SW480 (cell line): ENCODE measurements around the gene RPL7A.

Source experiments
- DNase-seq: peaks from one replicate; pipeline ENCODE4 v3.0.0-alpha.2; 2016; ENCODE audit warnings: low spot score

RPL7A gene

GRCh38 chr9:133347515-133347984, 468 bp upstream of the RPL7A start:
- DNase-seq, result no peak

DNA sequence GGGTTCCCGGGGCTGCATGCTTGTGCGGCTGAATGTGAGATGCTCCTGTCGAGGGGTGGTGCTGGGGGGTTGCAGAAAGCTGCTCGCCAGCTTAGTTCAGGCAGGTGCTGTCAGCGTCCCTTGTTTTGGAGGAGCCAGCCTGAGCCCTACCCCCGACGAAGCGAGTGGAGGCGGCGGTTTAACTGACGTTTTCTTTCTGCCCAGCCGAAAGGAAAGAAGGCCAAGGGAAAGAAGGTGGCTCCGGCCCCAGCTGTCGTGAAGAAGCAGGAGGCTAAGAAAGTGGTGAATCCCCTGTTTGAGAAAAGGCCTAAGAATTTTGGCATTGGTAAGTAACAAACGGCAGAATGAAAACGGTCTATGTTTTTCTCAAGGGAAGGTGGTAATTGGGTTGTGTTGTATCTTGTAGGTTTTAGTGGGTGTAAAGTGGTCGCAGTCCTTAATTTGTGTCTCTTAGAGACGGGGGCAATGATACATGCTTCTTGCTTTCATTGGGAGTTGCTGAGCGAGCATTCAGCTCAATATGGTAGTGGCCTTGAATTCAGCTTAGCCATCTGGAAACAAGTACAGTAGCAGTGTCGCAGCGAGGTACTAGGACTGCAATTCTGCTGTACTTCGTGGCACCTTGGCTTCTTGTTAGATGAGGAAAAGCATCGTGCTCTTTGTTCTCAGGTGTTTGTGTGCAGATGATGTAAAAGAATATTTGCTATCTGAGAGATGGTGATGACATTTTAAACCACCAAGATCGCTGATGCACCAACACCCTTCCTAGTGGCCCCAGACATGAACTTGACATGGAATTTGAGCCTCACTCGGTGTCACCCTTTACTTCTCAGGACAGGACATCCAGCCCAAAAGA, 928 bp downstream of the RPL7A start:
- DNase-seq, result no peak

DNA sequence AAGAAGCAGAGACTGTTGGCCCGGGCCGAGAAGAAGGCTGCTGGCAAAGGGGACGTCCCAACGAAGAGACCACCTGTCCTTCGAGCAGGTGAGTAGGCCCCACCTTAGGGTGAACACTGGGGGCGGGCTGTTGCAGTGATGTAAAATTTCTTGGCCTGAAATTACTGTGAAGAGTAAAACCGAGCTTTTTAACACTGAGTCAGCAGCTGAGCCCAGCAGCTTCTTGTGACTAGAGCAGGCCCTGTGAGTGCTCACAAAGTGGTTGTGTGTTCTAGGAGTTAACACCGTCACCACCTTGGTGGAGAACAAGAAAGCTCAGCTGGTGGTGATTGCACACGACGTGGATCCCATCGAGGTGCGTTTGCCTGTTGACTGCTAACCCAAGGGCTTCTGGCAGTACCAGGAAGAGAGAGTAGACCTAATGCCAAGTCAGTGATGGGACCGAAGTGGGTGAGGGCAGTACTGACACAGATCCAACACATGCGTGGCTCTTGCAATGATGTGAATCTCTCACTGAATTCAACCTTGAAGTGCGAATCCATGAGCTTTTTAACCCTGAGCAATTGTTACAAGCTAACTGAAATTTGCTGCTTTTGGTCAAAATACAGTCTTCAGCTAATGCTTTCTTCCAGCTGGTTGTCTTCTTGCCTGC, 2.1 kb downstream of the RPL7A start:
- no peak for DNase-seq

- no peak for DNase-seq
These were observed 3.5 kb downstream of the RPL7A start for GRCh38 chr9:133351526-133351907.

DNA sequence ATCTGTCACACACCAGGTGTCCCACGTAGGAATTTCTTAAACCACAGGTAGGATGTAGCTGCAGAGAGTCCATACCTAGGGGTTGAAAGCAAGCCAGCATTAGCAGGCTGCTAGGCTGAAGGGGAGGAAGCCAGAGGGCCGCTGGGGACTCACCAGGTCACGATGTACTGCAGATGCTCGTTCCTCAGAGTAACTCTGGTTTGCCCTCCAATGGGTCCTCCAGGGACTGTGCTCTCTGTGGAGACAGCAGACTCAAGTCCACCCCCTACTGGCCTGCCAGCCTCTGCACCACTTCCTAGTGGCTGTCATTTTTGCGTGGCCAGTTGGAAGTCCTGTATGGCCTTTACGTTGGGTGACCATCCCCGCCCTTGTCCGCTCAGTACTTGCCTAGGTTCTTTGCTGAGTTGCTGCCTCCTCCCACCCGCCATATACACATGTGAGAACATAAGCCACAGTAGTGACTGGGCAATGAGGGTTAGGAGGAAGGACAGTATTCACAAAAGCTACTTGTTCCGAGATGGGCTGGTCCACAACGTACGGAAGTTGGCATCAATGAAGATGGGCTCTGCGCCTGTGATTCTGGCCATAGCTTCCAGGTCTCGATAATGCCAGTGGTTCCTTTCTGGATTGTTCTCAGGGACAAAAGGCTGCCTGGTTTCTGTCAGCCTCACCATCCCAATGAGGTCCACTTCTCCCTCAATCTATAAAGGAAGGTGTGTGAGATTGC, 4.1 kb downstream of the RPL7A start:
- DNase-seq, result peak; percentile 63

- no peak for DNase-seq
These were observed 4.8 kb downstream of the RPL7A start for GRCh38 chr9:133352635-133353340.

DNA sequence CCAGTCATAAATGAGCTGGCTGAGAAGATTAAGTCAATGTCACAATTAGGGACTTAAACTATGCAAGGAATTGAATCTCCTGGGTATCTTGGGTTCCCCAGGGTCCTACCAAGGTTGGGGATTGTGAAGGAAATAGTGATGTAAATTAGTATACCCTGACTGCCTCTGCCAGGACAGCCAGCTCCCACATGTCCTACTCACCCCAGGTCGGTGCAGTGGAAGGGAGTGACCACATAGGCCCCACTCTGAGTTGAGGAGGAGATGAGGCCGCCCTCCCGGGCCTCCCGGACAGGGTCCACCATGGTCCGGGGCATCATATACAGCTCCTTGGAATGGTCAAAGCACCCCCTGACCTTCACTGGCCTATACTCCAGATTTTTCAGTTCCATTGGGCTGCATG, 5.5 kb downstream of the RPL7A start:
- DNase-seq, result no peak

- DNase-seq, result no peak
These were observed 6.7 kb downstream of the RPL7A start for GRCh38 chr9:133354766-133355165.

DNA sequence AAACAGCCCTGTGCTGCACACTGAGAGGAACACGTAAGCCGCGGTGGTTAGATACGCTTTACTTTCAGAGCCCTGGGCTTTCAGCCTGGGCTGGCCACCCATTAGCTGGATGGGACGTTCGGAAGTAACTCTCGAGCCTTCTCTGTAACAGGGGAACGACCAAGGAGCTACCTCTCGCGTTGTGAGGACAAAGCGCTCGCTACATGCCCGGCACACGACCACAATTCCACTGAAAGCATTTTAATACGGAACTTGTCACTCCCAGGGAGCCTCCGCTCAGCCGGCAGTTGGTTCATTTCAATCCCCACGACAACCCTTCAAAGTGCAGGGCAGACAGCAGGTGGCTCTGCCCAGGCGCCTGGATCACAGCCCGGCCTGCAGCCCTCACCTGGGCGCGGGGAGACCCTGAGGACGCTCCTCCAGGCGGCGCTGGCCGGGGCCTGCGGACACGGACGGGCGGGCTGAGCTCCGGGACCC, 7.9 kb downstream of the RPL7A start:
- no peak for DNase-seq

- peak; percentile 80 for DNase-seq
These were observed 8.5 kb downstream of the RPL7A start, which contains the start of the genes SURF1 and SURF2 for GRCh38 chr9:133356391-133357091. TSS of gene SURF1 (minus strand) at chr9:133356487. CDS start at chr9:133356453, 34 bp downstream. TSS of gene SURF2 (plus strand) at chr9:133356550. CDS start at chr9:133356593, 43 bp downstream.

- DNase-seq, result no peak
These were observed 9.6 kb downstream of the RPL7A start for GRCh38 chr9:133357656-133358055.

GRCh38 chr9:133359399-133360175, 11.6 kb downstream of the RPL7A start:
- no peak for DNase-seq

GRCh38 chr9:133360400-133361393, 12.7 kb downstream of the RPL7A start:
- no peak for DNase-seq

- no peak for DNase-seq
These were observed 13.6 kb downstream of the RPL7A start for GRCh38 chr9:133361507-133362092.

GRCh38 chr9:133362359-133363044, 14.5 kb downstream of the RPL7A start:
- DNase-seq, result no peak

- DNase-seq, result no peak
These were observed 18.4 kb downstream of the RPL7A start for GRCh38 chr9:133366435-133366834.

DNA sequence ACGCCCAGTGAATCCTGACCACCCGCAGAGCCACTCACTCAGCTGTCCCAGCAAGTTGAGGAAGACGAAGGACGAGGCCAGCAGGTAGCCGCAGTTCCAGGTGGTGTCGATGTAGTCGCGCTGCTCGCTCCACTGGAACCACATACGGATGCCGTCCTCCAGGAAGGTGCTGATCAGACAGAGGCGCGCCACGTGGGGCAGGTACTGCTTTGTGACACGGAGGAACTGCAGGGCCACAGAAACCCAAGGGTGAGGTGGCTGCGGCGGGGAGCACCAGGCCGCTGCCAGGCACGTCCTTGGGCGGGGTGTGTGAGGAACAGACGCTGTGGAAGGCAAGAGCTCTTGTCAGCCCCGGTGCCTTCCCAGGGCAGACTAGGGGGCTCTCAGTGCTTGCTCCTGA, 19.2 kb downstream of the RPL7A start:
- no peak for DNase-seq

DNA sequence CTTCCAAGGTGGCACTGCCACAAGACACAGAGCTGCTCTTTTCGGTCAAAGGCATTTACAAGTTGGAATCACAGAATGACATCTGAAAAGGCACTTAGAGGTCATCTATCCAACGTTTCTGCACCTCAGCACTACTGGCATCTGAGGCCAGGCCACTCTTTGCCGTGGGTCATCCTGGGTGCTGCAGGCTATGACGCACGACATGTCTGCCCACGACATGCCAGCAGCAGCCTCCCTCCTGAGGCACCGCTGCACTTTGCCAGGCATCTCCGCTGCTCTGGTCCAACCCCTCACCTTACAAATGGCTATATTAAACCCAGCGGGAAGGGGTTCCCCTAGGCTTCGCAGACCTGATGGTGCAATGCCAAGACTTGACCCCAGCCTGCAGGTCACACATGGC, 19.8 kb downstream of the RPL7A start:
- DNase-seq, result no peak
